ENCODE measurements around the gene CDC6. TPM values are rescaled to one million over a fixed set of nuclear protein-coding genes. Genes with fewer than 3 reads are reported as not detected.

The CDC6 gene
- total and polyA plus RNA-seq, 8 donors, result 0.71 to 3.3 (median 1.3) TPM

DNA sequence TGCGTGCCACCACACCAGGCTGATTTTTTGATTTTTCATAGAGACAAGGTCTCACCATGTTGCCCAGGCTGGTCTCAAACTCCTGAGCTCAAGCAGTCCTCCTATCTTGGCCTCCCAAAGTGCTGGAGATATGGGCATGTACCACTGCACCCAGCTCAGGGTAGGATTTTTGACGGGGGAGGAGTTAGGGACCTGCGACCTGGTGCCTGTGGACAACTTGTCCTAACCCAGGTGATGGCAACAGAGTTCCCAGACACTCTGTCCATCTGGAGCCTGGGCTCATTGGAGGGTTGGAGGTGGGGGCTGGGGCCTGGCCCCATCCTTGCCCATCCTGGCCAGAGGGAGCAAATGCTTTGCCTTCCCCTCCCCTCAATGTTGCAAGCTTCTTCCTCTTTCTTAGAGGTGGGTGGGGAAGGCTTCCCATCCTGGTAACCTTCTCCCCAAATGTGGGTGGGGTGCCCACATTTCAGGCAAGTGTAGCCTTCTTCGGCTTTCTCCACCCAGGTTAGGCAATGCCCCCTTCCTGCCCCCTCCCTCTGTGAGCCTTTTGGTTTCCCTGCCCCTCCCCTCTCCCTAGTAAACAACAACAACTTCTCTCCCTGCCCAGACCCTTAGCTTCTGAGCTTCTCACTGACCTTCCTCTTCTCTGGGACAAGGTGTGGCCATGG, 46.2 kb downstream of the CDC6 start:
- DNase-seq, result no peak
- no peak for ATAC-seq
- no peak for FAIRE-seq
- TF ChIP-seq, protein P1, sequence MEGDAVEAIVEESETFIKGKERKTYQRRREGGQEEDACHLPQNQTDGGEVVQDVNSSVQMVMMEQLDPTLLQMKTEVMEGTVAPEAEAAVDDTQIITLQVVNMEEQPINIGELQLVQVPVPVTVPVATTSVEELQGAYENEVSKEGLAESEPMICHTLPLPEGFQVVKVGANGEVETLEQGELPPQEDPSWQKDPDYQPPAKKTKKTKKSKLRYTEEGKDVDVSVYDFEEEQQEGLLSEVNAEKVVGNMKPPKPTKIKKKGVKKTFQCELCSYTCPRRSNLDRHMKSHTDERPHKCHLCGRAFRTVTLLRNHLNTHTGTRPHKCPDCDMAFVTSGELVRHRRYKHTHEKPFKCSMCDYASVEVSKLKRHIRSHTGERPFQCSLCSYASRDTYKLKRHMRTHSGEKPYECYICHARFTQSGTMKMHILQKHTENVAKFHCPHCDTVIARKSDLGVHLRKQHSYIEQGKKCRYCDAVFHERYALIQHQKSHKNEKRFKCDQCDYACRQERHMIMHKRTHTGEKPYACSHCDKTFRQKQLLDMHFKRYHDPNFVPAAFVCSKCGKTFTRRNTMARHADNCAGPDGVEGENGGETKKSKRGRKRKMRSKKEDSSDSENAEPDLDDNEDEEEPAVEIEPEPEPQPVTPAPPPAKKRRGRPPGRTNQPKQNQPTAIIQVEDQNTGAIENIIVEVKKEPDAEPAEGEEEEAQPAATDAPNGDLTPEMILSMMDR (IDR thresholded peaks at IDR 0.05), result no peak
- Histone ChIP-seq H3K27me3 (no peaks in the 10 kb centered on the region), H3K9me3 (no peaks in the 10 kb centered on the region), H3K27ac (peak overlapping the region in 3 of 4 donors; percentile 8 to 76 (median 60)), H3K4me3 (no peak overlapping the region), H3K36me3 (no peaks in the 10 kb centered on the region), H3K4me1 (peaks cover 36 to 55% (median 55%) of the 10 kb centered on the region in 3 donors)
- 92 to 95% methylated on average over 4 of the region's 4 CpGs for WGBS, 2 donors
- intact Hi-C loops (cut with DNase I), result no loop called here

DNA sequence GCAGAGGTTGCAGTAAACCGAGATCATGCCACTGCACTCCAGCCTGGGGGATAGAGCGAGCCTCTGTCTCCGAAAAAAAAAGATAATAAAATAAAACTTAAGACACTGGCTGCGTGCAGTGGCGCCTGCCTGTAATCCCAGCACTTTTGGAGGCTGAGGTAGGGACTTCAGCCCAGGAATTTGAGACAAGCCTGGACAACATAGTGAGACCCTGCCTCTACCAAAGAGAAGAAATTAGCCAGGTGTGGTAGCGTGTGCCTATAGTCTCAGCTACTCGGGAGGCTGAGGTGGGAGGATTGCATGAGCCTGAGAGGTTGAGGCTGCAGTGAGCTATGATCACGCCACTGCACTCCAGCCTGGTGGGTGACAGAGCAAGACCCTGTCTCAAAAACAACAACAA, 47.9 kb downstream of the CDC6 start:
- Histone ChIP-seq H3K27me3 (no peaks in the 10 kb centered on the region), H3K4me1 (peaks cover 28 to 46% (median 42%) of the 10 kb centered on the region in 3 donors), H3K27ac (no peak overlapping the region), H3K9me3 (no peaks in the 10 kb centered on the region), H3K4me3 (no peak overlapping the region), H3K36me3 (no peaks in the 10 kb centered on the region)
- WGBS, 2 donors, result 91 to 95% methylated on average over 8 of the region's 8 CpGs
- TF ChIP-seq, protein P1 (IDR thresholded peaks at IDR 0.05), result no peak
- intact Hi-C loops (cut with DNase I), result no loop called here
- DNase-seq (no peak), FAIRE-seq (no peak), ATAC-seq (no peak)

DNA sequence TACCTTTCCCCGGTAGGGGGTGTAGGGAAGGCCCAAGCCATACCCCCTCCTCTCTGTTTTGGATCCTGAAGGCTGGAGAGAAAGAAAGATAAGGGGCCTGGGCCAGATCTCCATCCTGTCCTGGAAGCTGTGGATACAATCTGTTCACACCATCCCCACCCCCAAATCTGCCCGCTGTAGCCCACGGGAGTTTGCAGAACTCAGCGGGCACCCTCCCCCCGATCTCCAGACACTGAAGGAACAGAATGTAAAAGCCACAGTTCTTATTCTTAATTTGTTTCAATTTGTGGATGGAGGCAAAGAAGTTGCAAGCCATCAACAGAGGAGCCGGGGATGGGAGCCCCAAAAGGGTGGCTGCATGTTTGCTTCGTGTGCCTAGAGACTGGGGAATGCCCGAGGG, 49.7 kb downstream of the CDC6 start:
- FAIRE-seq (no peak), DNase-seq (no peak), ATAC-seq (no peak)
- WGBS, 2 donors, result 83 to 91% methylated on average over 8 of the region's 8 CpGs
- Histone ChIP-seq H3K9me3 (no peaks in the 10 kb centered on the region), H3K4me3 (no peak overlapping the region), H3K27me3 (no peaks in the 10 kb centered on the region), H3K27ac (no peak overlapping the region), H3K36me3 (no peaks in the 10 kb centered on the region), H3K4me1 (peaks cover 11 to 34% (median 29%) of the 10 kb centered on the region in 3 donors)
- TF ChIP-seq, protein P1 (IDR thresholded peaks at IDR 0.05), result no peak
- intact Hi-C loops (cut with DNase I), result no loop called here

DNA sequence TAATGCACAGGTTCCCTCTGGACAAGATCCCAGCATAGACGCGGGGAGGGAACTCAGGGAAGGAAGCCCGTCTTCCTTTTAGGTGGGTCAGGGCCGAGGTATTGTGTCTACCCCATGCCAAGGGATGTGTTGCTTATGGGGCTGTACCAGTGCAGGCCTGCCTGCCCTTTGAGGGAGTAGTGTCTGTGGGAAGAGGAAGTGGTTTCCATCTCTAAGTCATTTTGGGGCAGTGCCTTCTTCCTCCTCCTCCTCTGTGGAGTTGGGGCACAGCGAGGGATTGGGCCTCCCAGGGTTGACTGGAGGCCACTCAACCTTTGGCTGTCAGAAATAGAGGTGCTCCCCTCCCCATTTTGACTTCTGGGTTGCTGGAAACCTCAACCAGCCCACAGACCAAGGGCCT, 50.4 kb downstream of the CDC6 start:
- Histone ChIP-seq H3K4me1 (peaks cover 4 to 28% (median 22%) of the 10 kb centered on the region in 3 donors), H3K27me3 (no peaks in the 10 kb centered on the region), H3K27ac (no peak overlapping the region), H3K36me3 (no peaks in the 10 kb centered on the region), H3K4me3 (no peak overlapping the region), H3K9me3 (no peaks in the 10 kb centered on the region)
- no peak for ATAC-seq
- TF ChIP-seq, protein P1 (IDR thresholded peaks at IDR 0.05), result no peak
- no peak for DNase-seq
- no peak for FAIRE-seq
- WGBS, 2 donors, result 83 to 91% methylated on average over 5 of the region's 5 CpGs
- intact Hi-C loops (cut with DNase I), result no loop called here

DNA sequence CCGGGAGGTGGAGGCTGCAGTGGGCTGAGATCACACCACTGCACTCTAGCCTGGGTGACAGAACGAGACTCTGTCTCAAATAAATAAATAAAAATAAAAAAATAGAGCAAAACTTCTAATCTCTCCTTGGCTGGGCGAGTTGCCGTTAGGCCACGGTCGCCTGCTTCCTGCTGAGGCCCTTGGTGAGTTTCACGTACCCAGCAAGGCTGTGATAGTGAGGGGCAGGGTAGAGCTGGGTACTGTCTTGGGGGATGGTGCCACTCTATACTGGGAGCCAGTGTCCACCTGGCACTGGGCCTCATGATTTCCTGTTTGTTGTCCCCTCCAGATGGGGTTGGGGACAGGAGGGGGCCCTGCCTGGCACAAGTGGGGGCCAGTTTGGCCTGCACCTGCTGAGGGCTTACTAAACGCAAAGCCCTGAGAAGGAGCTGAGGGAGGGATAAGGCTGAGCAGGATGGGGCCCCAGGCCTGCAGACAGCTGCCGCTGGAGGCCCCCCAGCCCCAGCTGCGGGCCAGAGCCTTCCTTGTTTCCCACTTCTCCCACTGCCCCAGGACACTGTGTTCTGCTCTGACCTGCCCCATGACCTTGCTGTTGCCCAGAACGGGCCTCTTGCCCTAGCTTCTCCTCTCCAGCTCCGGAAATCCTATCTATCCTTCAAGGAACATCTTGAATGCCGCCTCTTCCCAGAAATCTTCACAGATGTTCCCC, 51.4 kb downstream of the CDC6 start:
- no peak for FAIRE-seq
- Histone ChIP-seq H3K36me3 (no peaks in the 10 kb centered on the region), H3K4me1 (peaks cover 0 to 28% (median 13%) of the 10 kb centered on the region in 3 donors), H3K27me3 (no peaks in the 10 kb centered on the region), H3K27ac (no peak overlapping the region), H3K9me3 (no peaks in the 10 kb centered on the region), H3K4me3 (no peak overlapping the region)
- TF ChIP-seq, protein P1 (IDR thresholded peaks at IDR 0.05), result no peak
- intact Hi-C loops (cut with DNase I), result no loop called here
- DNase-seq, result no peak
- no peak for ATAC-seq
- 80 to 83% methylated on average over 11 to 13 of the region's 13 CpGs for WGBS, 2 donors
